GM19467 (cell line): Measurements from ENCODE around the gene F11R.
A peak's percentile ranks its signal among the peaks of the same experiment; 100 is the strongest.
"Not testable (repeated sequence)": the region's sequence is repeated elsewhere in the genome, so short reads cannot be mapped to it uniquely, and the experiment has no call there.

Experiments
- ATAC-seq: cut with Tn5 transposase; IDR thresholded peaks from one replicate; pipeline ENCODE4 v1.9.1; 2021; ENCODE audit warnings: mild to moderate bottlenecking, moderate library complexity; ENCODE audit not compliant: unreplicated experiment

Gene F11R

GRCh38 chr1:161044908-161045735 lies 24.2 kb upstream of the F11R start:
- ATAC-seq = peak; percentile 47

- ATAC-seq = no peak
These were observed 23.6 kb upstream of the F11R start for GRCh38 chr1:161044535-161044907.

- ATAC-seq = no peak
These were observed 18.6 kb upstream of the F11R start for GRCh38 chr1:161039546-161039945.

GRCh38 chr1:161039154-161039545 lies 18.2 kb upstream of the F11R start:
- no peak for ATAC-seq

- peak; percentile 76 for ATAC-seq
These were observed 17.7 kb upstream of the F11R start, which contains the start of gene TSTD1 for GRCh38 chr1:161038523-161039153. TSTD1 (minus strand) TSS chr1:161038964; CDS start chr1:161038889, 75 bp downstream.

- no peak for ATAC-seq
These were observed 16.9 kb upstream of the F11R start for GRCh38 chr1:161037661-161038522.

- ATAC-seq = no peak
These were observed 12.8 kb upstream of the F11R start for GRCh38 chr1:161033751-161034150.

GRCh38 chr1:161032409-161032808 lies 11.5 kb upstream of the F11R start:
- ATAC-seq = no peak

GRCh38 chr1:161031874-161032273 lies 10.9 kb upstream of the F11R start:
- no peak for ATAC-seq

GRCh38 chr1:161029466-161029865 lies 8.5 kb upstream of the F11R start:
- not testable (repeated sequence) for ATAC-seq

GRCh38 chr1:161026954-161027353 lies 6.0 kb upstream of the F11R start:
- not testable (repeated sequence) for ATAC-seq

GRCh38 chr1:161022432-161022831 lies 1.5 kb upstream of the F11R start:
- not testable (repeated sequence) for ATAC-seq

- ATAC-seq = no peak
These were observed 1.0 kb upstream of the F11R start for GRCh38 chr1:161021970-161022353.

GRCh38 chr1:161021165-161021969 lies 415 bp upstream of the F11R start:
- peak; percentile 75 for ATAC-seq

- ATAC-seq = no peak
These were observed 1.0 kb downstream of the F11R start for GRCh38 chr1:161019751-161020495.

GRCh38 chr1:161019111-161019660 lies 1.8 kb downstream of the F11R start:
- ATAC-seq = not testable (repeated sequence)

GRCh38 chr1:161018631-161018930 lies 2.4 kb downstream of the F11R start:
- no peak for ATAC-seq

GRCh38 chr1:161017756-161018630 lies 3.0 kb downstream of the F11R start:
- no peak for ATAC-seq

GRCh38 chr1:161017181-161017580 lies 3.8 kb downstream of the F11R start:
- not testable (repeated sequence) for ATAC-seq
